GM12875 (cell line): ENCODE measurements around the gene GPATCH4.

Experiments used
- H3K4me3 ChIP-seq: one replicate; pipeline ENCODE4 v1.5.1; 2011; ENCODE audit warnings: low read depth, low read length, control low read depth
- CTCF ChIP-seq: IDR thresholded peaks from 2 replicates; pipeline ENCODE4 v1.5.1; 2011; ENCODE audit warnings: low read depth, mild to moderate bottlenecking, control low read depth, inconsistent platforms, low read length, moderate library complexity, borderline replicate concordance; ENCODE audit not compliant: insufficient read depth

The GPATCH4 gene

DNA sequence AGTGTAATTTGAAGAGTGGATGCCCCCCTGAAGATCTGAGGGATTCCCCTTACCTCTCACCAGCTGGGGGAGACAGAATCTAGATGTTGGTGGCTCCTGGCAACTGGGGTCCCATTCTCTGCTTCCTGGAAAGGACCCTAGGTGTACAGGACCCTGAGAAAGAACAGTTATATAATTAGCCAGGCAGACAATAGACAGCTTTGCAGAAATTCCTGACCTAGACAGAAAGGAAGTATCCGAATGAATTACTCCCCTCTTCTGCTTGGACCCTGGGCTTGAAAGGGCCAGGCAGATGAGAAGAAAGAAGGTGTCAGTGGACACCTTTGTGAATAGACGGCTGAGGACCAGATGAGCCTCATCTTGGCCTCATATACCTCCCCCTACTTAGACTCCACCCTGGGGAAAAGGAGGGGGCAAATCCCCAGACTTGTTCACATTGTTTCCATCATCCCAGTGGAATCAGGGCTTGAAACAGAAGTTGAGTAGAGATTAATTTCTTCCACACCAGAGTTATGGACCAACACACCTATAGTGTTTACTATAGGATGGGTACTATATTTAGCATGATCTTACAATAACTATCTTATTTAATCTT, 27.1 kb downstream of the GPATCH4 start:
- no peak for TF ChIP-seq CTCF
- no peak overlapping the region for H3K4me3 ChIP-seq

GRCh38 chr1:156572663-156573018, 28.6 kb downstream of the GPATCH4 start:
- no peak for TF ChIP-seq CTCF
- H3K4me3 ChIP-seq: peak overlapping the region; percentile 77

DNA sequence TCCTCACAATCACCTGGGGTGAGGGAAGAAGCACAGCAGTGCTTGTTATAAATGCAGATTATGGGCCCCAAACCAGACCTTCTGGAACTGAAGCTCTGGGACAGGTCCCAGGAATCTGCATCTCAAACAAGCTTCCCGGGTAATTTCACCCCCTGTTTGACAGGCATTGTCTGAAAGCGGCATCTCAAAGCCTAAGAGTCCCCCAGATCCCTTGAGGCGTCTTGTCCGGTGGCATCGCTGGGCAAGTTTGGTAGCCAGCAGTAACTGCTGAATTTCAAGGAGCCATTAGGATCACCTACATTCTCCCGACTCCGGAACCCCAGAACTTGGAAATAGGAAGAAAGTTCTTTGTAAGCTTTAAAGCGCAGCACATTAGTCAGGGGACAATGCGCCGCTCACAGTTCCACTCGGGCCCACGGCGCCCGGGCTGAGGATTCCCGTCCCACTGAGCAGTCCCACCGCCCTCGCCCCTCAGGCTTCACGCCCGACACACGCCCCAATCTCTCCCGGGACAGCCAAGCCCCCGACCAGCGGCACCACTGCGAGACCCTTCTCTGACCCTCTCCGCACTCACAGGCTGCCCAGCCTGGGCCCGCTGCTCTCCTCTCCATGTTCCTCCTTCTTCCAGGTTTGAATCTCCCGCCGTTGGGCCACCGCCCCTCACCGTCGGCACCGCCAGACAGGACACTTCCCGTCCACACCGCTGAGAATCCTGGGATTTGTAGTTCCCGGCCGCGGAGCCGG, 29.2 kb downstream of the GPATCH4 start, which contains the start of gene IQGAP3:
Gene IQGAP3, minus strand, starts transcription at position 647 of the 744 bp plus-strand sequence. Its CDS starts 36 bp downstream, at position 611.
- TF ChIP-seq CTCF: no peak
- H3K4me3 ChIP-seq: peak within 1 kb of the TSS; percentile 77

DNA sequence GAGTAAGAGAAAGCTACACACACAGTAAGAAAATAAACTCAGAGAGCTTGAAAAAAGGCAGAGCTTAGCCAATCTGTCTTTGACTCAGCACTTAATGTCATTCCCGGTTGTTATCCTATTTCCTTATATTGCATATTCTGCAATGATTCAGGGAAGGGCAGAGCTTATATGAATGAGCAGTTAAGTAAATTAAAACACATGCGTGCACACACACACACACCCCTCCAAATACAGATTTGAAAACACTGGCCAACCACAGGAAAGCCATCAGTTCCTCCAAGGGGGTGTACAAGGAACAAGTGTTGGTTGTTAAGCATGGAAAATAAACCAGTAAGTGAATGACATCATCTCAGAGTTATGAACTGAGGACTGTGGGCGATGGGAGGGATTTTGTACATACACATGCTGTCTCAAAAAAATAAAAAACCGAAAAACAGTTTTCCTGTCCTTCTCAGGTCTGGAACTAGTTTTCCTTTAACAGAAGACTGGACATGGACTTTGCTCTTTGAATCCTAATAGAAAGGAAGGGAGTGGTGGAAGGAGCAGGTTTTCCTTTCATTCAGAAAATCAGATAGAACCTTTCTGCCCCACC, 29.9 kb downstream of the GPATCH4 start:
- peak overlapping the region; percentile 77 for H3K4me3 ChIP-seq
- no peak for TF ChIP-seq CTCF

- no peak overlapping the region for H3K4me3 ChIP-seq
- no peak for TF ChIP-seq CTCF
Observed at GRCh38 chr1:156566436-156566835, 34.8 kb downstream of the GPATCH4 start.

DNA sequence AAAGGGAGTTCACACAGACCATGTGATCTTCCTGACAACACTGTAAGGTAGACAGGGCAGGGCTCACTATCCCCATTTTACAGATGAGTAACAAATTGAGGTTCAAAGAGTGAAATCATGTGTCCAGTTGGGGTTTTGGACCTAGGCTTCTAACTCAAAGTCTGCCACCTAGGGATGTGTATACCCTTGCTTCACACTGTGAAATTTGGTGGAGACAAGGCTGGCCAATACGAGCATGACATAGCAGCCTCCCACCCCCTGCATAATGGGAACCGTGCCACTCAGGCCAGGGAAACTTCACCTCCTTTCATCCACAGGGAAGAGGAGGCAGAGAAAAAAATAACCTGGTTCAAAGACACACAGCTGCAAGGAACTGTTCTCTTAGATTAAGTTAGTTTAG, 35.8 kb downstream of the GPATCH4 start:
- no peak overlapping the region for H3K4me3 ChIP-seq
- TF ChIP-seq CTCF: no peak

DNA sequence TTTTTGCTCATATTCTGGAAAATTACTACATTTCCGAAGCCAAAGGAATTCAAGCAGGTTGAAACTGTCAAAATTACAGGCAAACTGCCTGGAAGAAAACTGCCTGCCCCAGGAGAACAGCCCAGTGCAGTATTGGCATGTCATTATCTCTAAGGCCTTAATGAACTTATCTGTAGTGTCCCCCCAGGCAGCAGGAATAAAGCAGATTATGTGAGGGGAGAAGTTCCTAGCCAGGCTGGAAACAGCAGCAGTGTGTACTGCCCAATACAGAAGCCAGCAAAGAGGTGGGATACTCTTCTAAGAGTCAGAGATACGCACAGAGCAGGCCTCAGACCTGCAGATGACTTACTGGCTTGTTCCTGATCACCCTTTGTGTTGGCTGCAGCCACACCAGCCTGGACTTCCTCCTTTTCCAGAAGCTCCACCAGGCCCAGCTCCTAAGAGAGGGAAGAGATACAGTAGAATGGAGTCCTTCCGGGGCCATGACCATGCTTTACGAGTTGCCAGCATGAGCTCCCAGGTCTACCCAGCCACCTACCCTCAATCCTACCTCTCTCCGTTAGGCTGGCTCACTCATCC, 40.6 kb downstream of the GPATCH4 start:
- no peak overlapping the region for H3K4me3 ChIP-seq
- TF ChIP-seq CTCF: no peak
